Vagina (tissue), 2 donors: ENCODE data around the gene ZNF337.
"Not testable (repeated sequence)": the region's sequence is repeated elsewhere in the genome, so short reads cannot be mapped to it uniquely, and the experiment has no call there.

ENCODE experiments used
- CTCF ChIP-seq, 3 experiments: fragments of 450-650 bp in 2 of 3; fragments of 200-600 bp in 1 of 3; sonication (generic) in 1 of 3; IDR thresholded peaks; one replicate each; pipeline ENCODE4 v1.5.1; 2017 to 2019; ENCODE audit warnings: antibody characterized with exemption in 3 of 3, mild to moderate bottlenecking in 2 of 3, moderate library complexity in 2 of 3
- POLR2AphosphoS5 ChIP-seq, 2 donors: sonication (generic); formaldehyde crosslinking; IDR thresholded peaks; one replicate each; pipeline ENCODE4 v1.9.0; 2017; ENCODE audit warnings: antibody characterized with exemption in 2 of 2, mild to moderate bottlenecking in 2 of 2, low read depth in 1 of 2; ENCODE audit not compliant: insufficient read depth in 1 of 2

GRCh38 chr20:25704303-25704702 lies 7.7 kb upstream of the ZNF337 start:
- not testable (repeated sequence) for TF ChIP-seq CTCF (IDR thresholded peaks at IDR 0.05); POLR2AphosphoS5 (IDR thresholded peaks at IDR 0.05; ENCODE audit: insufficient read depth in 1 of 2, low read depth in 1 of 2)
